Stomach smooth muscle (tissue), 2 donors: ENCODE data around the gene ADAM19.

Experiments
- H3K27ac ChIP-seq: one replicate; pipeline ENCODE4 v1.7.0; 2013; ENCODE audit warnings: mild to moderate bottlenecking, low read length, inconsistent platforms
- H3K27me3 ChIP-seq, 2 donors: one replicate each; pipeline ENCODE4 v1.7.0; 2013; ENCODE audit warnings: low read length in 2 of 2; ENCODE audit not compliant: insufficient read depth in 2 of 2, control insufficient read depth in 1 of 2
- H3K36me3 ChIP-seq, 2 donors: one replicate each; pipeline ENCODE4 v1.7.0; 2013; ENCODE audit warnings: low read length in 2 of 2; ENCODE audit not compliant: control insufficient read depth in 2 of 2, insufficient read depth in 2 of 2
- H3K4me1 ChIP-seq: one replicate; pipeline ENCODE4 v1.7.0; 2013; ENCODE audit warnings: low read length; ENCODE audit not compliant: control insufficient read depth, insufficient read depth
- H3K4me3 ChIP-seq, 2 donors: one replicate each; pipeline ENCODE4 v1.7.0; 2013; ENCODE audit warnings: low read length in 2 of 2
- H3K9ac ChIP-seq, 2 donors: one replicate each; pipeline ENCODE4 v1.7.0; 2013; ENCODE audit warnings: low read length in 2 of 2, mild to moderate bottlenecking in 1 of 2
- H3K9me3 ChIP-seq, 2 donors: one replicate each; pipeline ENCODE4 v1.7.0; 2013; ENCODE audit warnings: low read length in 2 of 2; ENCODE audit not compliant: control insufficient read depth in 2 of 2
- donor health status: healthy.
- donor health status: Pancreatic carcinoma.

ADAM19 gene

DNA sequence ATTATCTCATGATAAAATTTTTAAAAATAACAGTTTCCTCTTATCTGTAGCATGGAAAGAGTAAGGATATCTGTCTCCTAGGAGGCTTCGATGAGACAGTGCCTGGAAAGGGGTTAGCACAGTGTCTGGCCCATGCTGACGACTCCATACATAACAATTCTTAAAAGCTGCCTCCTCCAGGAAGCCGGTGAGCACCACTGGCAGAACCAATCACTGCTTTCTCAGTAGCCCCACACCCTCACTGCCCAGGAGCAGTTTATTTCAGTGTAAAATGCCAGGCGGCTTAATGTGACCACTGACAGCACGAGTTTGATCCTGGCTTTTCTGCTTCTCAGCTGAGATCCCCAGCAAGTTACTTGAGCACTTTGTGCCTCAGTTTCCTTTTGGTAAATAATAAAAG is 116.7 kb downstream of the ADAM19 start:
- Histone ChIP-seq H3K4me1 (peaks cover 44% of the 10 kb centered on the region), H3K27ac (no peak overlapping the region), H3K27me3 (no peaks in the 10 kb centered on the region), H3K4me3 (no peak overlapping the region), H3K9me3 (no peaks in the 10 kb centered on the region), H3K9ac (peak overlapping the region in 1 of 2 donors; percentile 73), H3K36me3 (peaks cover 3 to 4% of the 10 kb centered on the region in 2 donors)

DNA sequence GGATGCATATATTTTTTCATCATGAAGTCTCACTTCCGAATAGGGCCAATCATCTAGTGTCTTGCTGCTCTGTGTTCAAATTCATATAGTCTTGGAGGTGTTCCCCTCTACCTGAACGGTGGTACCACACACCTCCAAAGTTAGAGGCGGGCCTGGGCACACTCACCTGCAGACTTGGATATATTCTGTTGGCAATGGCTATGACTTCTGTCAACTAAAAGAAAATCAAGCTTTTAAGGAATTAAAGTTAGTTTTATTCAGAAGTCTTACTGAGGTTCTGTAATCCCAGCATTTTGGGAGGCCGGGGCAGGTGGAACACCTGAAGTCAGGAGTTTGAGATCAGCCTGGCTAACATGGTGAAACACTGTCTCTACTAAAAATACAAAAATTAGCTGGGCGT is 118.2 kb downstream of the ADAM19 start:
- H3K9me3 ChIP-seq = no peaks in the 10 kb centered on the region
- H3K9ac ChIP-seq = no peak overlapping the region

DNA sequence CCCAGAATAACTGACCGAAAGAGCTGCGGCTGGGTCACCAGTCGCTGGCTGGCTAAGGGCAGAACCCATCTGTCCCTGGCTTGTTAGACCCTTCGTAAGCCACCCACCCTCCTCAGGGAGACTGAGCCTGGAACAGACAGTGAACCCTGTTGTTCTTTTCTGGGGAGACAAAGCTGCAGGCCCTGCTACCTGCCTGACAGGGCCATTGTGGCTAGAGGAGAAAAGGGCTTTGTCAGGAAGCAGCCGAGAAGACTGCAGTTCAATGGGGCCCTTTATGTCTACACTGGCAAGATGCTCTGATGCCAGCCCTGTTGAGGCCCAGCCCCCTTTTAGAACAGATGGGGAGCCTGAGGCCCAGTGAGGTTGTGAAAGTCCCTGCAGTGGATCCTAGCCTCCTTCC is 119.3 kb downstream of the ADAM19 start:
- Histone ChIP-seq H3K27ac (no peak overlapping the region), H3K9me3 (no peaks in the 10 kb centered on the region), H3K9ac (no peak overlapping the region), H3K36me3 (no peaks in the 10 kb centered on the region), H3K27me3 (no peaks in the 10 kb centered on the region), H3K4me3 (no peak overlapping the region), H3K4me1 (peaks cover 26% of the 10 kb centered on the region)

More for the DNA sequence above, 118.2 kb downstream of the ADAM19 start:
- no peaks in the 10 kb centered on the region for H3K27me3 ChIP-seq
- H3K4me1 ChIP-seq = peaks cover 34% of the 10 kb centered on the region
- H3K27ac ChIP-seq = no peak overlapping the region
- H3K4me3 ChIP-seq = no peak overlapping the region
- no peaks in the 10 kb centered on the region for H3K36me3 ChIP-seq

DNA sequence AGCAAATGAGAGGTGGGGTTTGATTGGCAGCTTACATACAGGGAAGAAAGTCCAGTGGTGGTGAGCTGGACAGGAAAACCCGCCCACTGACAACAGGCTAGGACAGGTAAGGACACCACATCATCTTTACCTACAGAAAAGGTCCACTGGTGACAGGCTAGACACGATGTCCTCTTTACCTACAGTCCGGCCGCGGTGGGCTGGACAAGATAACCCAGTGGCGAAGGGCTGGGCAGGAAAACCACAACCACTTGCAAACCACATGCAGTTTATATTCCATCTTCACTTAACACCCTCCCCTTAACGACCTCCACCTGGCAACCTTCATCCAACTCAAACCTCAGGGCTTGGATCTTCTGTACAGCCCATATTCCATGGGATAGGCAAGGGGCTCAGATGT is 120.5 kb downstream of the ADAM19 start:
- Histone ChIP-seq H3K9ac (no peak overlapping the region), H3K27ac (no peak overlapping the region), H3K4me3 (no peak overlapping the region), H3K4me1 (peaks cover 18% of the 10 kb centered on the region), H3K9me3 (no peaks in the 10 kb centered on the region), H3K36me3 (no peaks in the 10 kb centered on the region), H3K27me3 (no peaks in the 10 kb centered on the region)

DNA sequence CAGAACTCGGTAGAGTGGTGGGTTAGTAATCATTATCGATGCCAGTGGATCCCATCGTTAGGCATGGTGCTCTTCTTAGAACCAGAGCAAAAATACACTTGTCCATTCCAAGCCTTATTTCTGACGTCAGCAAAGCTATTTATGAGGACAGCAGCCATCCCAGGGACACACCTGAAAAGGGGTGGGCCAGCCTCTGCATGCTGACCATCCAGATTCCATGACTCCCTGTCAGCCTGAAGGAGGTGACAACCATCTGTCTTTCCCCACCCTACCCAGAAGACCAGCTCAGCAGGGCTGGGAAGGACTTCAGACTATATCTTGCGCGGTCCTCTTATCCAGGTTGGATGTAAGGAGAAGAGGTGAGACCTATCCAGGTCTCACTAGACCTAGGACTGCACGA is 121.3 kb downstream of the ADAM19 start:
- no peaks in the 10 kb centered on the region for H3K27me3 ChIP-seq
- no peak overlapping the region for H3K9ac ChIP-seq
- peaks cover 19% of the 10 kb centered on the region for H3K4me1 ChIP-seq
- H3K9me3 ChIP-seq = no peaks in the 10 kb centered on the region
- no peaks in the 10 kb centered on the region for H3K36me3 ChIP-seq
- H3K27ac ChIP-seq = no peak overlapping the region
- no peak overlapping the region for H3K4me3 ChIP-seq

DNA sequence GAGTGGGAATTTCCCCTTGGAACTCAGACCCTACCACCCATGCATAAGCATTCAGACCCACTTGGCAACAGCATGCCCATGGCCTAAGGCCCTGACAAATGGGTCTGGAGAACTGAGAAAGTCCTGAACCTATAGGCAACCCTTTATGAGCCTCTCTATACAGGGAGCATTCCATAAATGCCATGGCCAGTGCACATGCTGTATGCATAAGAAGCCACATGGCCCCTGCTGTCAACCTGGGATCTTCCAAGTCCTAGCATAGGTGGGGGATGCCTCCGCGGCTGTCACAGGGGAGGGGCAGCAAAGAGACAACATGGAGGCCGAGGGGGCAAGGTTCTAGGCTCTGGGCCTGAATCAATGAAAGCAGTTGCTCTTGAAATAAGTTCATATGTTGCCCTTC is 123.8 kb downstream of the ADAM19 start:
- no peak overlapping the region for H3K9ac ChIP-seq
- no peaks in the 10 kb centered on the region for H3K27me3 ChIP-seq
- H3K9me3 ChIP-seq = no peaks in the 10 kb centered on the region
- no peak overlapping the region for H3K4me3 ChIP-seq
- no peaks in the 10 kb centered on the region for H3K36me3 ChIP-seq
- peaks cover 16% of the 10 kb centered on the region for H3K4me1 ChIP-seq
- H3K27ac ChIP-seq = no peak overlapping the region

DNA sequence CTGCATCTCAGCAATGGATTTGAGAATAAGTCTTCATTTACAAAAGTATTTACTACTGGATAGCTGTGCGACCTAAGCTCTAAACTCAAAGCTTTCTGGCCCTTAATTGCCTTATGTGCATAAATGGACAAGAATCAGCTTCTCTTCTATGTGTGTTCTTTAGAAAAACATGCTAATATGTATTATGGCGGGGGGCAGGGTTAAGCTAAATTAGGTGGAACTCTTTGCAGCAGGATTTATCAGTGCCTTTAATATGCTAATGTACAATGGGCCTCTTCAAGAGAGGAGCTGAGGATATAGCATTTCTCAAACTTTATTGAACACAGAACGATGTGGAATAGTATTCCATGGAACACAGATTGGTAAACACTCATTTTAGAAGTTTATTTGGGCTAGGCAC is 125.6 kb downstream of the ADAM19 start:
- peak overlapping the region; percentile 16 to 47 for H3K9ac ChIP-seq
- no peaks in the 10 kb centered on the region for H3K36me3 ChIP-seq
- H3K9me3 ChIP-seq = no peaks in the 10 kb centered on the region
- peak overlapping the region; percentile 68 for H3K27ac ChIP-seq
- H3K27me3 ChIP-seq = no peaks in the 10 kb centered on the region
- peaks cover 16% of the 10 kb centered on the region for H3K4me1 ChIP-seq
- H3K4me3 ChIP-seq = no peak overlapping the region

DNA sequence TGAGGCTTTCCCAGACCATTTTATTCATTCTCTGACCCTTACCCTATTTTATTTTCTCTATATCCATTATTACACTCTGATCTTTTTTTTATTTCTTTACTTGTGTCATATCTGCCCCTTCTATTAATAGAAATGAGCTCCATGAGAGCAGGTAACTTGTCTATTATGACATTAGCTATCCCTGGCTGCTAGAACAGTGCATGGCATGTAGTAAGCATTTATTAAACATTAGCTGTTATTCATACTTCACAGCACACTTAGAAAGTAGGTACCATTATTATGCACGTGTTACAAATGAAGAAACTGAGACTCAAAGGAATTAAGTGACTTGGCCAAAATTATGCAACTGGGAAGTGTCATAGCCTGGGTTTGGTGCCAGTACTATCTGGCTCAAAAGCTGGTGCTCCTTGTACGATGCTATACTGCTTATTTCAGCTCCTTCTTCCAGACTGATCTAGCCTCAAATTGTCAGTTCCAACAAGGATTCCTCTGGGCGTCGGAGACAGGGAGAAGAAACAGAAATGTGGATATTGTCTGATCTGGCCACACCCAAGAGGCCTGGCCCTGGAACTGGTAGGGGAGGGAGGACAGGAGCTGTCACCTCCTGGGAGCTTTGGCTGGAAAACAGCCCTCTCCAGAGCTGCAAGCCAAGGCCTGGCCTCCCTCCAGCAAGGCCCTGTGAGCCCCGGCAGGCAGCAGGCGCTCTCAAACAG is 126.4 kb downstream of the ADAM19 start:
- peaks cover 16% of the 10 kb centered on the region for H3K4me1 ChIP-seq
- H3K4me3 ChIP-seq = peak overlapping the region in 1 of 2 donors; percentile 1
- peak overlapping the region; percentile 16 to 47 for H3K9ac ChIP-seq
- H3K36me3 ChIP-seq = no peaks in the 10 kb centered on the region
- H3K9me3 ChIP-seq = no peaks in the 10 kb centered on the region
- peak overlapping the region; percentile 68 for H3K27ac ChIP-seq
- no peaks in the 10 kb centered on the region for H3K27me3 ChIP-seq

DNA sequence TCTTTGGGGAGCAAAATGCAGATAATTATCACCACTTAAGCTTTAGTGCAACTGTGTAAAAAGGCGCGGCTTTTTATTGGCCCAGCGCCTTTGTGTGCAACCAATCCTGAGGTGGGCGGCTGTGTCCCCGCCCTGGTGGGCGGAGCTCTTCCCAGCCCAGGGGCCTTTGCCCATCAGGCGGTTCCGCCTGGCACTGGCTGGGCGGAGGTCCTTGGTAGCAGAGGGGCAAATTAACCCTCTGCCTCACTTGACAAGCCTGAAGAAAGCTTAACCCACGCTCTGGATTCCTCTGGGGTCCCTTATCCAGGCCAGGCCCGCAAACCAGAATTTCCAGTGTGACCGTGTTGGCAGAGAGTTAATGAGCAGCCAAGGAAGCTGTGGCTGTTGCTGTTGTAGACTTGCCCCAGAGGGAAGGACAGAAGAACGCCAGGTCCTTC is 128.4 kb downstream of the ADAM19 start:
- Histone ChIP-seq H3K27ac (no peak overlapping the region), H3K4me1 (peaks cover 16% of the 10 kb centered on the region), H3K9ac (no peak overlapping the region), H3K4me3 (no peak overlapping the region), H3K36me3 (no peaks in the 10 kb centered on the region), H3K27me3 (no peaks in the 10 kb centered on the region), H3K9me3 (no peaks in the 10 kb centered on the region)

DNA sequence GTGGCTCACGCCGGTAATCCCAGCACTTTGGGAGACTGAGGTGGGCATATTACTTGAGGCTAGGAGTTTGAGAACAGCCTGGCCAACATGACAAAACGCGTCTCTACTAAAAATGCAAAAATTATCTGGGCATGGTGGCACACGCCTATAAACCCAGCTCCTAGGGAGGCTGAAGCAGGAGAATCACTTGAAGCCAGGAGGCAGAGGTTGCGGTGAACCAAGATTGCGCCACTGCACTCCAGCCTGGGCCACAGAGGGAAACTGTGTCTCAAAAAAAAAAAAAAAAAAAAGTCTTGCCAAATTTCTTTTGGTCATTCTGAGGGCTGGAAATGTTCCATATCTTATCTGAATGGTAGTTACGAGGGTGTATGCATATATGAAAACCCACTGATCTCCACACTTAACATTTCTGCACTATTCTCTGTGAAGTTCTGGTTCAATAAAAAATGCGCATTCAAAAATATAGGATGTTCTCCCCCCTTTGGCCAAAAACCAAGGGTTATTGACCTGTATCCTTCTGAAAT is 129.1 kb downstream of the ADAM19 start:
- Histone ChIP-seq H3K27me3 (no peaks in the 10 kb centered on the region), H3K9me3 (no peaks in the 10 kb centered on the region), H3K4me3 (no peak overlapping the region), H3K27ac (no peak overlapping the region), H3K4me1 (peaks cover 16% of the 10 kb centered on the region), H3K9ac (no peak overlapping the region), H3K36me3 (no peaks in the 10 kb centered on the region)

DNA sequence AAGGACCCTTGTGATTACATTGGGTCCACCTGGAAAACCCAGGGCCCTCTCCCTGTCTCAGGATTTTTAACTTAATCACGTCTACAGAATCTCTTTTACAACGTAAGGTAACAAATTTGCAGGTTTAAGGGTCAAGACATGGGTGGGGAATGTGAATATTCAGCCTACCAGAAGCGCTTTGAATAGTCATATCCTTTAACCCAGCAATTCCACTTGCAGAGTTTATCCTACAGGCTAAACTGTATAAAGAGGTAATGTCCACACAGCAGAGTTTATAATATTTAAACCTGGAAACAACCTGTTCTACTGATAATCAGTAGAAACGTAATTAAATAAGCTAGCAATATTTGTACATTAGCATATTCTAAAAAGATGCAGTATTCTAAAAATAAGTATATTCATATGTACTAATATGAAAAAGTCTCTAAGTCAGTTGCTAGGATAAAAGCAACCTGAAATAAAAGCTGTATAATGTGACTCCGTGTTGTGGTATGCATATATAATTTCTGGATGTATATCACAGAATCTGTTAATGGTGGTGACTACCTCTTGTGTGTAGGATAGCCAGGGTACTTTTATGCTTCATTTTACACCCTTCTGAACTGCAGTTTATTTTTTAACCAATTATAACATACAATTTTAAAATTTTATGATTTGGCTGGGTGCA is 129.7 kb downstream of the ADAM19 start:
- no peak overlapping the region for H3K4me3 ChIP-seq

More for the DNA sequence above, 129.7 kb downstream of the ADAM19 start:
- Histone ChIP-seq H3K9ac (no peak overlapping the region), H3K27ac (no peak overlapping the region), H3K36me3 (no peaks in the 10 kb centered on the region), H3K9me3 (no peaks in the 10 kb centered on the region), H3K27me3 (no peaks in the 10 kb centered on the region), H3K4me1 (peaks cover 16% of the 10 kb centered on the region)
